Stomach (tissue), 4 donors: ENCODE results near the gene PTK6.

Source experiments
- CTCF ChIP-seq, 7 experiments: fragments of 450-650 bp in 4 of 7; fragments of 200-600 bp in 3 of 7; sonication (generic) in 3 of 7; IDR thresholded peaks; one replicate each; pipeline ENCODE4 v1.5.1; 2016 to 2019; ENCODE audit warnings: antibody characterized with exemption in 7 of 7, control low read depth in 2 of 7, mild to moderate bottlenecking in 1 of 7
- EP300 ChIP-seq: sonication (generic); formaldehyde crosslinking; IDR thresholded peaks from one replicate; pipeline ENCODE4 v1.6.1; 2017; ENCODE audit warnings: antibody characterized with exemption
- POLR2A ChIP-seq, 4 donors: fragments of 450-650 bp; IDR thresholded peaks; one replicate each; pipeline ENCODE4 v1.6.1; 2016; ENCODE audit warnings: antibody characterized with exemption in 4 of 4, control low read depth in 2 of 4, mild to moderate bottlenecking in 1 of 4, moderate library complexity in 1 of 4

DNA sequence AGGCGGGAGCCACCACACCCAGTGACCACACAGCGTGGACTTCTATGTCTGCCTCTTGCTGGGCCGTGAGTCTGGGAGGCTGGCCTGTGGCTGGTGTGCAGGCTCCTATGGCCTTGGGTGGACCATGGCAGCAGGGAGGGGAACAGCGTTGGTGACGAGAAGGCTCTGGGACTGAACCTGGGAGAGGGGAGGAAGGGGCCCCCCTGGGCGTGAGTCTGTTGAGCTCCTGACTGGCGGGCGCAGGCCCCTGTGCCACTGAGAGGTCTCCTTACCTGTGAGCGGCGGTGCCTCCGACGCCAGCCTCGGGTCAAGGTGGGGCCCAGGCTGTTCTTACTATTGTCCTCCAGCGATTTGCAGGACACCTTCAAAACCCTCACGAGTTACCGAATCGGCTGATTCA lies 49.6 kb upstream of the PTK6 start:
- no peak for TF ChIP-seq CTCF (IDR thresholded peaks at IDR 0.05)
- no peak for TF ChIP-seq EP300
- TF ChIP-seq POLR2A (IDR thresholded peaks at IDR 0.05) = no peak
